ENCODE data around the gene KRT39. TPM values are rescaled to one million over a fixed set of nuclear protein-coding genes. Genes with fewer than 3 reads are reported as not detected.
A peak's percentile ranks its signal among the peaks of the same experiment; 100 is the strongest.

Gene KRT39
- total and polyA plus RNA-seq, 4 experiments from 2014 or later: not detected

GRCh38 chr17:40916366-40916765 lies 50.4 kb downstream of the KRT39 start:
- intact Hi-C loops (cut with micrococcal nuclease): no loop called here
- H3K4me1 Mint-ChIP-seq: peaks cover 3 to 5% (median 4%) of the 10 kb centered on the region in 4 donors
- Histone ChIP-seq H3K27ac (ENCODE audit: low read depth, low read length) (no peak overlapping the region), H3K27me3 (ENCODE audit: insufficient read depth, low read length) (no peaks in the 10 kb centered on the region), H3K36me3 (ENCODE audit: insufficient read depth, low read length) (no peaks in the 10 kb centered on the region), H3K4me3 (ENCODE audit: low read length in 2 of 2) (no peak overlapping the region), H3K9me3 (ENCODE audit: control insufficient read depth in 1 of 2, low read length in 2 of 2) (no peaks in the 10 kb centered on the region), H3K4me1 (ENCODE audit: insufficient read depth, low read length) (peaks cover 5% of the 10 kb centered on the region)
- no peak overlapping the region for H3K27ac Mint-ChIP-seq
- H3K4me3 Mint-ChIP-seq: no peak overlapping the region
- no peaks in the 10 kb centered on the region for H3K36me3 Mint-ChIP-seq
- peaks cover 7 to 9% of the 10 kb centered on the region in 2 donors for H3K27me3 Mint-ChIP-seq
- H3K9me3 Mint-ChIP-seq: no peaks in the 10 kb centered on the region
- CTCF ChIA-PET (ENCODE audit: partially characterized antibody): interaction anchor here (0.7 to 2.2 kb wide), 7 partner anchors 9 to 749 kb away, joined by 3 to 9 read pairs (median 4); no protein-coding TSS in a partner anchor
- POLR2A ChIA-PET (ENCODE audit: partially characterized antibody): no interaction called here
- no peak for DNase-seq

GRCh38 chr17:40915721-40916256 lies 51.0 kb downstream of the KRT39 start:
- CTCF ChIA-PET (ENCODE audit: partially characterized antibody): interaction anchor here (0.7 to 2.2 kb wide), 7 partner anchors 9 to 750 kb away, joined by 3 to 9 read pairs (median 4); no protein-coding TSS in a partner anchor
- Histone ChIP-seq H3K9me3 (ENCODE audit: control insufficient read depth in 1 of 2, low read length in 2 of 2) (no peaks in the 10 kb centered on the region), H3K36me3 (ENCODE audit: insufficient read depth, low read length) (no peaks in the 10 kb centered on the region), H3K4me1 (ENCODE audit: insufficient read depth, low read length) (no peaks in the 10 kb centered on the region), H3K27ac (ENCODE audit: low read depth, low read length) (no peak overlapping the region), H3K4me3 (ENCODE audit: low read length in 2 of 2) (no peak overlapping the region), H3K27me3 (ENCODE audit: insufficient read depth, low read length) (no peaks in the 10 kb centered on the region)
- H3K4me1 Mint-ChIP-seq: no peaks in the 10 kb centered on the region
- H3K27me3 Mint-ChIP-seq: peaks cover 7 to 9% of the 10 kb centered on the region in 2 donors
- no peak for DNase-seq
- intact Hi-C loops (cut with micrococcal nuclease): no loop called here
- no peaks in the 10 kb centered on the region for H3K9me3 Mint-ChIP-seq
- POLR2A ChIA-PET (ENCODE audit: partially characterized antibody): no interaction called here
- no peaks in the 10 kb centered on the region for H3K36me3 Mint-ChIP-seq
- H3K4me3 Mint-ChIP-seq: no peak overlapping the region
- H3K27ac Mint-ChIP-seq: peak overlapping the region in 1 of 7 donors; percentile 8

GRCh38 chr17:40915199-40915661 lies 51.5 kb downstream of the KRT39 start:
- CTCF ChIA-PET (ENCODE audit: partially characterized antibody): interaction anchor here (0.8 to 2.2 kb wide), 5 partner anchors 8 to 748 kb away, joined by 3 to 9 read pairs (median 4); no protein-coding TSS in a partner anchor
- no peaks in the 10 kb centered on the region for H3K27me3 ChIP-seq (ENCODE audit: insufficient read depth, low read length)
- intact Hi-C loops (cut with micrococcal nuclease): no loop called here
- H3K27ac ChIP-seq (ENCODE audit: low read depth, low read length): no peak overlapping the region
- no peaks in the 10 kb centered on the region for H3K36me3 ChIP-seq (ENCODE audit: insufficient read depth, low read length)
- H3K27ac Mint-ChIP-seq: no peak overlapping the region
- no peaks in the 10 kb centered on the region for H3K4me1 Mint-ChIP-seq
- H3K4me1 ChIP-seq (ENCODE audit: insufficient read depth, low read length): no peaks in the 10 kb centered on the region
- H3K4me3 ChIP-seq (ENCODE audit: low read length in 2 of 2): no peak overlapping the region
- peaks cover 7 to 9% of the 10 kb centered on the region in 2 donors for H3K27me3 Mint-ChIP-seq
- POLR2A ChIA-PET (ENCODE audit: partially characterized antibody): no interaction called here
- H3K4me3 Mint-ChIP-seq: no peak overlapping the region
- H3K36me3 Mint-ChIP-seq: no peaks in the 10 kb centered on the region
- no peaks in the 10 kb centered on the region for H3K9me3 ChIP-seq (ENCODE audit: control insufficient read depth in 1 of 2, low read length in 2 of 2)
- H3K9me3 Mint-ChIP-seq: no peaks in the 10 kb centered on the region
- DNase-seq: no peak

- Mint-ChIP-seq H3K4me3 (no peak overlapping the region), H3K36me3 (no peaks in the 10 kb centered on the region), H3K27me3 (peaks cover 8 to 9% of the 10 kb centered on the region in 2 donors), H3K27ac (no peak overlapping the region), H3K9me3 (no peaks in the 10 kb centered on the region), H3K4me1 (no peaks in the 10 kb centered on the region)
- DNase-seq: no peak
- Histone ChIP-seq H3K27ac (ENCODE audit: low read depth, low read length) (no peak overlapping the region), H3K27me3 (ENCODE audit: insufficient read depth, low read length) (no peaks in the 10 kb centered on the region), H3K9me3 (ENCODE audit: control insufficient read depth in 1 of 2, low read length in 2 of 2) (no peaks in the 10 kb centered on the region), H3K4me1 (ENCODE audit: insufficient read depth, low read length) (no peaks in the 10 kb centered on the region), H3K4me3 (ENCODE audit: low read length in 2 of 2) (no peak overlapping the region), H3K36me3 (ENCODE audit: insufficient read depth, low read length) (no peaks in the 10 kb centered on the region)
- ChIA-PET POLR2A (ENCODE audit: partially characterized antibody) (no interaction called here), CTCF (ENCODE audit: partially characterized antibody) (interaction anchor here (1.5 to 2.4 kb wide), 5 partner anchors 408 to 751 kb away, joined by 3 to 14 read pairs (median 10); no protein-coding TSS in a partner anchor)
- intact Hi-C loops (cut with micrococcal nuclease): no loop called here
Observed at GRCh38 chr17:40914075-40914855, 52.5 kb downstream of the KRT39 start.

GRCh38 chr17:40912486-40913210 lies 54.1 kb downstream of the KRT39 start:
- intact Hi-C loops (cut with micrococcal nuclease): no loop called here
- ChIA-PET POLR2A (ENCODE audit: partially characterized antibody) (interaction anchor here (1.1 kb wide), 1 partner anchor 94 kb away, joined by 3 read pairs; no protein-coding TSS in a partner anchor), CTCF (ENCODE audit: partially characterized antibody) (interaction anchor here (2.0 to 2.4 kb wide), 4 partner anchors 636 to 753 kb away, joined by 6 to 14 read pairs (median 12); no protein-coding TSS in a partner anchor)
- H3K4me1 Mint-ChIP-seq: no peaks in the 10 kb centered on the region
- H3K36me3 Mint-ChIP-seq: no peaks in the 10 kb centered on the region
- DNase-seq: no peak
- Histone ChIP-seq H3K4me1 (ENCODE audit: insufficient read depth, low read length) (no peaks in the 10 kb centered on the region), H3K4me3 (ENCODE audit: low read length in 2 of 2) (no peak overlapping the region), H3K36me3 (ENCODE audit: insufficient read depth, low read length) (no peaks in the 10 kb centered on the region), H3K27me3 (ENCODE audit: insufficient read depth, low read length) (no peaks in the 10 kb centered on the region), H3K9me3 (ENCODE audit: control insufficient read depth in 1 of 2, low read length in 2 of 2) (no peaks in the 10 kb centered on the region), H3K27ac (ENCODE audit: low read depth, low read length) (no peak overlapping the region)
- H3K4me3 Mint-ChIP-seq: no peak overlapping the region
- H3K27ac Mint-ChIP-seq: no peak overlapping the region
- no peaks in the 10 kb centered on the region for H3K9me3 Mint-ChIP-seq
- peaks cover 10 to 17% of the 10 kb centered on the region in 2 donors for H3K27me3 Mint-ChIP-seq

GRCh38 chr17:40910441-40910841 lies 56.3 kb downstream of the KRT39 start:
- no peaks in the 10 kb centered on the region for H3K4me1 Mint-ChIP-seq
- H3K27me3 Mint-ChIP-seq: peaks cover 20 to 32% of the 10 kb centered on the region in 2 donors
- no peaks in the 10 kb centered on the region for H3K27me3 ChIP-seq (ENCODE audit: insufficient read depth, low read length)
- H3K9me3 Mint-ChIP-seq: no peaks in the 10 kb centered on the region
- H3K4me3 Mint-ChIP-seq: no peak overlapping the region
- intact Hi-C loops (cut with micrococcal nuclease): no loop called here
- no peaks in the 10 kb centered on the region for H3K36me3 Mint-ChIP-seq
- ChIA-PET POLR2A (ENCODE audit: partially characterized antibody) (no interaction called here), CTCF (ENCODE audit: partially characterized antibody) (interaction anchor here (0.9 to 5.4 kb wide), 11 partner anchors 63 to 756 kb away, joined by 3 to 51 read pairs (median 9); no protein-coding TSS in a partner anchor)
- no peaks in the 10 kb centered on the region for H3K36me3 ChIP-seq (ENCODE audit: insufficient read depth, low read length)
- no peak for DNase-seq
- no peak overlapping the region for H3K27ac ChIP-seq (ENCODE audit: low read depth, low read length)
- no peak overlapping the region for H3K27ac Mint-ChIP-seq
- no peak overlapping the region for H3K4me3 ChIP-seq (ENCODE audit: low read length in 2 of 2)
- no peaks in the 10 kb centered on the region for H3K4me1 ChIP-seq (ENCODE audit: insufficient read depth, low read length)
- no peaks in the 10 kb centered on the region for H3K9me3 ChIP-seq (ENCODE audit: control insufficient read depth in 1 of 2, low read length in 2 of 2)

GRCh38 chr17:40909755-40910154 lies 57.0 kb downstream of the KRT39 start:
- H3K4me1 ChIP-seq (ENCODE audit: insufficient read depth, low read length): no peaks in the 10 kb centered on the region
- H3K4me3 Mint-ChIP-seq: no peak overlapping the region
- peak in 1 of 5 donors; percentile 1 for DNase-seq
- no peaks in the 10 kb centered on the region for H3K36me3 ChIP-seq (ENCODE audit: insufficient read depth, low read length)
- H3K4me3 ChIP-seq (ENCODE audit: low read length in 2 of 2): no peak overlapping the region
- H3K27me3 Mint-ChIP-seq: peaks cover 20 to 37% of the 10 kb centered on the region in 2 donors
- H3K27me3 ChIP-seq (ENCODE audit: insufficient read depth, low read length): no peaks in the 10 kb centered on the region
- H3K27ac Mint-ChIP-seq: no peak overlapping the region
- H3K9me3 Mint-ChIP-seq: no peaks in the 10 kb centered on the region
- no peak overlapping the region for H3K27ac ChIP-seq (ENCODE audit: low read depth, low read length)
- H3K4me1 Mint-ChIP-seq: no peaks in the 10 kb centered on the region
- ChIA-PET POLR2A (ENCODE audit: partially characterized antibody) (no interaction called here), CTCF (ENCODE audit: partially characterized antibody) (interaction anchor here (1.0 to 5.4 kb wide), 11 partner anchors 62 to 756 kb away, joined by 3 to 51 read pairs (median 9); no protein-coding TSS in a partner anchor)
- no peaks in the 10 kb centered on the region for H3K9me3 ChIP-seq (ENCODE audit: control insufficient read depth in 1 of 2, low read length in 2 of 2)
- intact Hi-C loops (cut with micrococcal nuclease): loop anchor here (1.0 to 2.0 kb wide), 6 partner anchors 107 to 757 kb away; no protein-coding TSS in a partner anchor
- H3K36me3 Mint-ChIP-seq: no peaks in the 10 kb centered on the region
